Measurements from ENCODE around the gene TSPAN14. TPM values are rescaled to one million over a fixed set of nuclear protein-coding genes. Genes with fewer than 3 reads are reported as not detected.

Gene TSPAN14
- total RNA-seq, 1 experiment from 2014 or later = 46.8 TPM

DNA sequence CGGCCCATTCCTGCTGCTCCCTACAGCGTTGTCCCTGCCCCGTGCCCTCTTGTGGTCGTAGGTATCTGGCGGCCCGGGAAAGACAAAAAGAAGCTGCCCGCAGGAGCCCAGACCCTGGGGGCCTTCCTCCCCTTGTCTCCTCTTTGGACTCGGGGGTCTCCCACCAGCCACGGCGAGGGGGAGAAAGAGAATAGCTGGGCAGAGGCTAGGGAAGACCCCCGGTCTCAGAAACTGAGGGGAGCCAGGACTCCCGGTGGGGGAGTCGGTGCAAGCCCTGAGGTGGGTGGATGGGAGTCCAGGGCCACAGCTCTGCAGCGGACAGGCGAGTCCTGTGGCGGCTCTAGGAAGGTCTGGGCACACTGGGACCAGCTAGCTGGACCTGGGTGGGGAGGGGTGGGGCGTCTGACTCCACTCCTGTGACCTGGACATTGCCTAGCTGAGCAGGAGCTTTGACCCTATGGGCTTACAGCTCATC lies 82.3 kb downstream of the TSPAN14 start:
- Histone ChIP-seq H3K23ac (ENCODE audit: insufficient read length, low read depth, low read length) (no peak overlapping the region), H4K5ac (ENCODE audit: insufficient read length, low read depth, low read length) (no peak overlapping the region), H2BK12ac (ENCODE audit: insufficient read length, low read depth, low read length) (no peak overlapping the region), H4K91ac (ENCODE audit: insufficient read length, low read depth, low read length) (no peak overlapping the region), H3K14ac (ENCODE audit: insufficient read depth, low read length) (no peak overlapping the region), H3K23me2 (ENCODE audit: insufficient read length, low read depth, low read length, poor library complexity, severe bottlenecking) (no peaks in the 10 kb centered on the region), H3K27me3 (ENCODE audit: insufficient read depth, low read length) (no peaks in the 10 kb centered on the region), H2BK120ac (ENCODE audit: low read depth, low read length, poor library complexity, severe bottlenecking) (no peak overlapping the region), H3K56ac (ENCODE audit: insufficient read length, low read depth, low read length) (no peak overlapping the region), H3K4me2 (ENCODE audit: insufficient read depth, insufficient read length, low read length) (no peak overlapping the region), H3K79me1 (ENCODE audit: insufficient read depth, low read depth, low read length, poor library complexity, severe bottlenecking) (no peaks in the 10 kb centered on the region), H2BK15ac (ENCODE audit: low read depth, low read length) (no peak overlapping the region), H3K18ac (ENCODE audit: insufficient read length, low read depth, low read length) (no peak overlapping the region), H2AFZ (ENCODE audit: low read length) (no peak overlapping the region), H3K79me2 (ENCODE audit: insufficient read depth, low read length) (no peaks in the 10 kb centered on the region), H3K4ac (ENCODE audit: low read depth, low read length) (no peak overlapping the region), H2BK20ac (ENCODE audit: low read depth, low read length, poor library complexity, severe bottlenecking) (no peak overlapping the region), H3K4me1 (ENCODE audit: insufficient read depth, low read length) (no peaks in the 10 kb centered on the region), H3K9me3 (ENCODE audit: control insufficient read depth, low read depth, low read length) (no peaks in the 10 kb centered on the region), H3T11ph (ENCODE audit: low read length) (no peak overlapping the region), H4K20me1 (ENCODE audit: control insufficient read depth, insufficient read depth, insufficient read length) (peaks cover 2% of the 10 kb centered on the region), H2BK5ac (ENCODE audit: insufficient read length, low read length) (no peak overlapping the region), H2AK5ac (ENCODE audit: insufficient read length, low read length) (no peak overlapping the region), H3K27ac (ENCODE audit: insufficient read length, low read depth, low read length) (no peak overlapping the region), H4K8ac (replicated peaks; ENCODE audit: insufficient read length, low read depth, low read length) (no peak overlapping the region), H3K9ac (ENCODE audit: extremely low read depth, insufficient read length, low read length) (no peak overlapping the region)
- H3K9me3 Mint-ChIP-seq = peaks cover 9 to 19% of the 10 kb centered on the region in 2 experiments; a peak in 4 of 5 replicates
- peak overlapping the region in 1 of 2 experiments; percentile 65; a peak in 2 of 5 replicates for H3K4me3 Mint-ChIP-seq
- WGBS (ENCODE audit: extremely low coverage, insufficient read length, low lambda C conversion rate) = no CpG with 5 or more reads among the region's 17 CpGs
- peaks cover 5 to 12% (median 9%) of the 10 kb centered on the region in 3 experiments; a peak in 5 of 7 replicates for H3K36me3 Mint-ChIP-seq (ENCODE audit: insufficient read depth in 1 of 3, low read depth in 3 of 3)
- H3K27me3 Mint-ChIP-seq (ENCODE audit: low read depth) = peaks cover 12% of the 10 kb centered on the region
- TF ChIP-seq CTCF (conservative IDR thresholded peaks at IDR 0.05) = no peak
- peaks cover 0 to 4% of the 10 kb centered on the region in 2 experiments; a peak in 1 of 4 replicates for H3K4me1 Mint-ChIP-seq
- no peak for DNase-seq
- no peak overlapping the region for H3K27ac Mint-ChIP-seq
